Endometrial microvascular endothelial cells (primary cell): ENCODE data around the gene CYTH1. TPM values are rescaled to one million over a fixed set of nuclear protein-coding genes. Genes with fewer than 3 reads are reported as not detected.

ENCODE experiments used
- in situ Hi-C: cut with HindIII; loops from 2 replicates; pipeline ENCODE4 v1.10.0; 2017; ENCODE audit warnings: low sequenced_read_pairs, low pct_unique_long_range_greater_than_20kb; ENCODE audit errors: inconsistent ontology term
- total RNA-seq: library from RNA; depleted of rRNA; stranded (reverse); fragments of >200 nt; gene quantifications from one replicate; pipeline ENCODE4 v1.2.3, GENCODE V29; 2015; ENCODE audit errors: inconsistent ontology term

Gene CYTH1
- total RNA-seq, 1 donor from 2014 or later = 40.3 TPM

- in situ Hi-C loops = no loop called here
These were observed 30.8 kb upstream of the CYTH1 start for GRCh38 chr17:78812855-78813254.

- in situ Hi-C loops = no loop called here
These were observed 26.1 kb upstream of the CYTH1 start for GRCh38 chr17:78808163-78808562.

GRCh38 chr17:78806451-78806850 lies 24.4 kb upstream of the CYTH1 start:
- in situ Hi-C loops = no loop called here

GRCh38 chr17:78805301-78805700 lies 23.2 kb upstream of the CYTH1 start:
- in situ Hi-C loops = no loop called here

GRCh38 chr17:78804777-78805176 lies 22.7 kb upstream of the CYTH1 start:
- in situ Hi-C loops = no loop called here

- in situ Hi-C loops = no loop called here
These were observed 21.2 kb upstream of the CYTH1 start for GRCh38 chr17:78803186-78803845.

- in situ Hi-C loops = no loop called here
These were observed 20.4 kb upstream of the CYTH1 start for GRCh38 chr17:78802459-78802858.

- in situ Hi-C loops = no loop called here
These were observed 19.9 kb upstream of the CYTH1 start for GRCh38 chr17:78802008-78802407.

GRCh38 chr17:78800132-78800931 lies 18.3 kb upstream of the CYTH1 start:
- in situ Hi-C loops = no loop called here

- in situ Hi-C loops = no loop called here
These were observed 16.9 kb upstream of the CYTH1 start for GRCh38 chr17:78798695-78799559.

- in situ Hi-C loops = no loop called here
These were observed 15.9 kb upstream of the CYTH1 start for GRCh38 chr17:78797691-78798585.

- in situ Hi-C loops = no loop called here
These were observed 15.1 kb upstream of the CYTH1 start for GRCh38 chr17:78797213-78797612.

GRCh38 chr17:78796517-78796900 lies 14.4 kb upstream of the CYTH1 start:
- in situ Hi-C loops = no loop called here

- in situ Hi-C loops = no loop called here
These were observed 13.9 kb upstream of the CYTH1 start for GRCh38 chr17:78795861-78796516.

GRCh38 chr17:78794864-78795640 lies 13.0 kb upstream of the CYTH1 start:
- in situ Hi-C loops = no loop called here

- in situ Hi-C loops = no loop called here
These were observed 12.3 kb upstream of the CYTH1 start for GRCh38 chr17:78794399-78794798.

- in situ Hi-C loops = no loop called here
These were observed 11.9 kb upstream of the CYTH1 start for GRCh38 chr17:78793968-78794367.
